Mesenchymal stem cell (in vitro differentiated cells and primary cell): ENCODE data around the gene CTDSPL2.

Experiments
- DNase-seq: peaks from one replicate; pipeline ENCODE4 v3.0.0-alpha.2; 2013
- H2AFZ ChIP-seq: one replicate; pipeline ENCODE4 v1.6.1; 2013; ENCODE audit warnings: low read depth, mild to moderate bottlenecking, control low read depth, inconsistent platforms, low read length, moderate library complexity
- H2AK5ac ChIP-seq: 2 replicates; pipeline ENCODE4 v1.6.1; 2013; ENCODE audit warnings: low read length, moderate library complexity, mild to moderate bottlenecking, inconsistent platforms; ENCODE audit not compliant: severe bottlenecking
- H2BK120ac ChIP-seq: one replicate; pipeline ENCODE4 v1.6.1; 2013; ENCODE audit warnings: low read depth, mild to moderate bottlenecking, inconsistent platforms, low read length, moderate library complexity
- H2BK12ac ChIP-seq, 2 experiments: one replicate each; pipeline ENCODE4 v1.6.1; 2013; ENCODE audit warnings: inconsistent platforms in 2 of 2, low read length in 2 of 2, mild to moderate bottlenecking in 2 of 2, moderate library complexity in 2 of 2, control low read depth in 1 of 2
- H2BK15ac ChIP-seq: one replicate; pipeline ENCODE4 v1.6.1; 2013; ENCODE audit warnings: mild to moderate bottlenecking, low read depth, inconsistent platforms; ENCODE audit not compliant: poor library complexity, severe bottlenecking
- H2BK5ac ChIP-seq: 2 replicates; pipeline ENCODE4 v1.6.1; 2013; ENCODE audit warnings: low read depth, mild to moderate bottlenecking, low read length, control low read depth, inconsistent platforms; ENCODE audit not compliant: poor library complexity, severe bottlenecking
- H3K14ac ChIP-seq, 2 experiments: one replicate each; pipeline ENCODE4 v1.6.1; 2013; ENCODE audit warnings: inconsistent platforms in 2 of 2, low read length in 2 of 2, control low read depth in 1 of 2, mild to moderate bottlenecking in 1 of 2, moderate library complexity in 1 of 2
- H3K18ac ChIP-seq, 2 experiments: one replicate each; pipeline ENCODE4 v1.6.1; 2013; ENCODE audit warnings: inconsistent platforms in 2 of 2, low read length in 2 of 2, control low read depth in 1 of 2, low read depth in 1 of 2, mild to moderate bottlenecking in 1 of 2
- H3K23ac ChIP-seq, 2 experiments: one replicate each; pipeline ENCODE4 v1.6.1; 2013; ENCODE audit warnings: inconsistent platforms in 2 of 2, low read length in 2 of 2, mild to moderate bottlenecking in 2 of 2, moderate library complexity in 2 of 2, control low read depth in 1 of 2
- H3K27ac ChIP-seq: 2 replicates; pipeline ENCODE4 v1.5.1; 2013; ENCODE audit warnings: mild to moderate bottlenecking, moderate library complexity, low read length, control low read depth, inconsistent platforms; ENCODE audit not compliant: poor library complexity, severe bottlenecking
- H3K27me3 ChIP-seq, 2 experiments: 2 replicates each; pipeline versions ENCODE4 v1.6.1 to v1.7.0; 2013; ENCODE audit warnings: low read length in 2 of 2, mild to moderate bottlenecking in 2 of 2, moderate library complexity in 2 of 2, control low read depth in 1 of 2, inconsistent platforms in 1 of 2; ENCODE audit not compliant: control insufficient read depth in 1 of 2, insufficient read depth in 1 of 2
- H3K36me3 ChIP-seq, 2 experiments: 2 replicates each; pipeline versions ENCODE4 v1.6.1 to v1.7.0; 2013; ENCODE audit warnings: low read length in 2 of 2, control low read depth in 1 of 2, inconsistent platforms in 1 of 2, low read depth in 1 of 2, mild to moderate bottlenecking in 1 of 2; ENCODE audit not compliant: insufficient read depth in 2 of 2, control insufficient read depth in 1 of 2
- H3K4ac ChIP-seq, 2 experiments: one replicate each; pipeline ENCODE4 v1.6.1; 2013; ENCODE audit warnings: inconsistent platforms in 2 of 2, low read length in 2 of 2, mild to moderate bottlenecking in 2 of 2, moderate library complexity in 2 of 2, control low read depth in 1 of 2, low read depth in 1 of 2
- H3K4me1 ChIP-seq: 2 replicates; pipeline ENCODE4 v1.6.1; 2013; ENCODE audit warnings: low read depth, low read length, control low read depth; ENCODE audit not compliant: control insufficient read depth, insufficient read depth
- H3K4me2 ChIP-seq: 2 replicates; pipeline ENCODE4 v1.6.1; 2013; ENCODE audit warnings: low read length, mild to moderate bottlenecking, inconsistent platforms; ENCODE audit not compliant: poor library complexity, severe bottlenecking
- H3K4me3 ChIP-seq, 2 experiments: 2 replicates each; pipeline versions ENCODE4 v1.5.1 to v1.7.0; 2013; ENCODE audit warnings: low read length in 2 of 2, mild to moderate bottlenecking in 2 of 2, control low read depth in 1 of 2, low read depth in 1 of 2; ENCODE audit not compliant: insufficient read depth in 1 of 2
- H3K79me1 ChIP-seq: replicated peaks from 2 replicates; pipeline ENCODE4 v1.6.1; 2013; ENCODE audit warnings: mild to moderate bottlenecking, control low read depth, low read length, inconsistent platforms; ENCODE audit not compliant: poor library complexity, severe bottlenecking
- H3K9ac ChIP-seq: 2 replicates; pipeline ENCODE4 v1.7.0; 2013; ENCODE audit warnings: mild to moderate bottlenecking, low read length, moderate library complexity
- H3K9me3 ChIP-seq: 2 replicates; pipeline ENCODE4 v1.7.0; 2013; ENCODE audit warnings: mild to moderate bottlenecking, low read length; ENCODE audit not compliant: control insufficient read depth
- H4K8ac ChIP-seq: one replicate; pipeline ENCODE4 v1.6.1; 2013; ENCODE audit warnings: inconsistent platforms, mild to moderate bottlenecking, low read length, moderate library complexity
- H4K91ac ChIP-seq: one replicate; pipeline ENCODE4 v1.6.1; 2013; ENCODE audit warnings: mild to moderate bottlenecking, low read length, inconsistent platforms
- whole genome bisulfite sequencing: methylation state at CpG from one replicate; pipeline ENCODE4 v1.1.7; 2013; ENCODE audit warnings: mixed read lengths; 5-methylcytosine and 5-hydroxymethylcytosine counted together

Gene CTDSPL2

DNA sequence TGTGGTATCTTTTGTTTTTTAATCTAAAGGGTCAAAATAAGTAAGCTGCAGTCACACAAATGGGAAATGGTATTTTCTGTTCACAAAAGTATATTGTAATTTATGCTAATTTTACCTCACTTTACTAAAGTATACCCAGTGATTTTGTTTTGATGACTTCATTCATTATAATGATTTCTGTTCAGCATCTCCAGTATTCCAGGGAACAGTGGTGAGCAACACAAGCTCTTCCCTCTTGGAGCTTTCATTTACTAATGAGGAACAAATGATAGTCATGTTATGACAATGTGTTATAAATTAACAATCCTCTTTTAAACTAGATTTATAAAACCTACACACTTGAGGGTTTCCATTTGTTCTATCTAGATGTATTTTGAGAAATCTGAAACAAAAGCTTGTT is 89.0 kb downstream of the CTDSPL2 start:
- H3K9me3 ChIP-seq: no peaks in the 10 kb centered on the region
- H2AFZ ChIP-seq: no peak overlapping the region
- DNase-seq: no peak
- no peak overlapping the region for H2BK120ac ChIP-seq
- H3K4me2 ChIP-seq: no peak overlapping the region
- H3K4me3 ChIP-seq: no peak overlapping the region
- H3K9ac ChIP-seq: no peak overlapping the region
- H3K14ac ChIP-seq: no peak overlapping the region
- H3K79me1 ChIP-seq: peaks cover 11% of the 10 kb centered on the region
- no peak overlapping the region for H2BK12ac ChIP-seq
- no peaks in the 10 kb centered on the region for H3K27me3 ChIP-seq
- H2AK5ac ChIP-seq: no peak overlapping the region
- no peak overlapping the region for H3K18ac ChIP-seq
- no peak overlapping the region for H2BK15ac ChIP-seq
- no peak overlapping the region for H3K23ac ChIP-seq
- H4K91ac ChIP-seq: no peak overlapping the region
- no peak overlapping the region for H4K8ac ChIP-seq
- H3K36me3 ChIP-seq: peaks cover 10 to 58% of the 10 kb centered on the region in 2 experiments
- no peaks in the 10 kb centered on the region for H3K4me1 ChIP-seq
- H3K27ac ChIP-seq: no peak overlapping the region
- H2BK5ac ChIP-seq: no peak overlapping the region
- H3K4ac ChIP-seq: no peak overlapping the region

DNA sequence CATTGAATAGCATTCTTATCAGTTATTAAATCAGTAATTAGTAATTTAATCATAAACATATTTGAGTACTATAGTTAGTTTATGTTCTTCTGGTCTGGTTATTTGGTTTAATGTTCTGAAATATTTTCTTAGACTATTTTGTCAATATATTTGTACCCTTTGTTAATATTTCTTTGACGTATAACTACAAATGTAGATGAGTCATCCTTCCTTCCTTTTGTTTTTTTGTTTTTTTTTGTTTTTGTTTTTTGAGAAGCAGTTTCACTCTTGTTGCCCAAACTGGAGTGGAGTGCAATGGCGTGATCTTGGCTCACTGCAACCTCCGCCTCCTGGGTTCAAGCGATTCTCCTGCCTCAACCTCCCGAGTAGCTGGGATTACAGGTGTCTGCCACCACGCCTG is 92.1 kb downstream of the CTDSPL2 start:
- H3K14ac ChIP-seq: no peak overlapping the region
- H3K4ac ChIP-seq: no peak overlapping the region
- no peak overlapping the region for H3K4me2 ChIP-seq
- H3K4me3 ChIP-seq: no peak overlapping the region
- no peaks in the 10 kb centered on the region for H3K4me1 ChIP-seq
- H2BK5ac ChIP-seq: no peak overlapping the region
- H3K23ac ChIP-seq: no peak overlapping the region
- H2AFZ ChIP-seq: no peak overlapping the region
- H3K9ac ChIP-seq: no peak overlapping the region
- WGBS: 95% methylated on average over 5 of the region's 6 CpGs
- H3K9me3 ChIP-seq: no peaks in the 10 kb centered on the region
- no peak overlapping the region for H3K27ac ChIP-seq
- DNase-seq: no peak
- H3K36me3 ChIP-seq: peaks cover 19 to 70% of the 10 kb centered on the region in 2 experiments
- no peak overlapping the region for H4K8ac ChIP-seq
- no peak overlapping the region for H2BK15ac ChIP-seq
- H2AK5ac ChIP-seq: no peak overlapping the region
- no peak overlapping the region for H3K18ac ChIP-seq
- no peaks in the 10 kb centered on the region for H3K27me3 ChIP-seq
- H4K91ac ChIP-seq: no peak overlapping the region
- no peak overlapping the region for H2BK120ac ChIP-seq
- no peak overlapping the region for H2BK12ac ChIP-seq
- H3K79me1 ChIP-seq: peaks cover 10% of the 10 kb centered on the region

GRCh38 chr15:44525018-44525417 is 97.6 kb downstream of the CTDSPL2 start:
- Histone ChIP-seq H3K4me1 (no peaks in the 10 kb centered on the region), H3K4me2 (no peak overlapping the region), H3K4me3 (no peak overlapping the region), H3K36me3 (peaks cover 13 to 77% of the 10 kb centered on the region in 2 experiments), H2BK15ac (no peak overlapping the region), H3K4ac (no peak overlapping the region), H3K27me3 (no peaks in the 10 kb centered on the region), H2BK12ac (no peak overlapping the region), H2BK120ac (no peak overlapping the region), H4K91ac (no peak overlapping the region), H3K18ac (no peak overlapping the region), H3K23ac (no peak overlapping the region), H3K79me1 (peaks cover 10% of the 10 kb centered on the region), H2BK5ac (no peak overlapping the region), H2AK5ac (no peak overlapping the region), H3K9me3 (no peaks in the 10 kb centered on the region), H4K8ac (no peak overlapping the region), H3K14ac (no peak overlapping the region), H3K9ac (no peak overlapping the region), H2AFZ (no peak overlapping the region), H3K27ac (no peak overlapping the region)
- no peak for DNase-seq
- 84% methylated on average over 1 of the region's 1 CpG for WGBS

DNA sequence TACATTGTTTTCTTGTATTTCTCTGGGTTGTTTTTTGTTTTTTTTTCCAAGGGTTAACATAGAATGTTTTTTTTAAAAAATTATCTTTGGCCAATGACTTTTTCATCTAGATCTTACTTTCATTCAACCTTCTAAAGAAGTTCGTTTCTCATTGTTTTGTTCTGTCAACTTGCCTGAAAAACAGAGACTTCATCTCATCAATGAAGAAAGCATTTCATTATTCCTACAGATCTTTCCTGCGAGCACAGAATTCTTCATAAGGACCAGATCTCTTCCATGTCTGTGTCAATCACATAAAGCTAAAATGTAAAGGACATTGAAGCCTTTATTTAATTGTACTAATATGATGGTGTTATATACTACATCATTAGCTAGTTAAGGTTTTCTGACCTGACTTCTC is 99.8 kb downstream of the CTDSPL2 start:
- 95% methylated on average over 1 of the region's 2 CpGs for WGBS
- Histone ChIP-seq H3K27ac (no peak overlapping the region), H3K23ac (no peak overlapping the region), H3K79me1 (peaks cover 7% of the 10 kb centered on the region), H3K9ac (no peak overlapping the region), H2AFZ (no peak overlapping the region), H3K4me1 (no peaks in the 10 kb centered on the region), H3K36me3 (peaks cover 8 to 66% of the 10 kb centered on the region in 2 experiments), H4K8ac (no peak overlapping the region), H2BK5ac (no peak overlapping the region), H2BK15ac (no peak overlapping the region), H2AK5ac (no peak overlapping the region), H2BK120ac (no peak overlapping the region), H3K9me3 (no peaks in the 10 kb centered on the region), H2BK12ac (no peak overlapping the region), H4K91ac (no peak overlapping the region), H3K27me3 (no peaks in the 10 kb centered on the region), H3K4me2 (no peak overlapping the region), H3K18ac (no peak overlapping the region), H3K4ac (no peak overlapping the region), H3K14ac (no peak overlapping the region), H3K4me3 (no peak overlapping the region)
- DNase-seq: no peak
